PC-9 (cell line): ENCODE data around the gene HDGFL2. TPM values are rescaled to one million over a fixed set of nuclear protein-coding genes. Genes with fewer than 3 reads are reported as not detected.

ENCODE experiments used
- BruUV-seq: library from RNA; stranded (reverse); fragments of 400-500 nt; replicated peaks from 2 replicates; lab custom pipeline; 2021; lab: Mats Ljungman, UMichigan
- CTCF ChIA-PET: fragments of 300-600 bp; sonication (Branson Sonifier 250); formaldehyde crosslinking; loops from one replicate; lab custom pipeline; 2022; ENCODE audit warnings: antibody characterized with exemption; lab: Charles Lee
- POLR2A ChIA-PET: fragments of 300-600 bp; sonication (Branson Sonifier 250); formaldehyde crosslinking; loops from one replicate; lab custom pipeline; 2022; ENCODE audit warnings: antibody characterized with exemption; ENCODE audit not compliant: unreplicated experiment; lab: Charles Lee
- DNase-seq, 2 experiments: peaks; one replicate each; pipeline versions ENCODE4 v3.0.0 to v3.0.0-alpha.2; 2015 to 2022; ENCODE audit warnings: mixed read lengths in 1 of 2
- H2AFZ ChIP-seq: fragments of 200-600 bp; sonication (generic); 2 replicates; pipeline ENCODE4 v1.8.1; 2017; ENCODE audit warnings: antibody characterized with exemption
- H3F3A ChIP-seq: fragments of 200-600 bp; sonication (generic); 2 replicates; pipeline ENCODE4 v1.8.1; 2017; ENCODE audit warnings: antibody characterized with exemption, mild to moderate bottlenecking, low read depth; ENCODE audit not compliant: insufficient read depth
- H3K27ac ChIP-seq: fragments of 200-600 bp; sonication (generic); 2 replicates; pipeline ENCODE4 v1.6.1; 2016; ENCODE audit warnings: mixed run types
- H3K27me3 ChIP-seq: fragments of 200-600 bp; sonication (generic); 2 replicates; pipeline ENCODE4 v1.6.1; 2016; ENCODE audit warnings: low read depth, mixed run types; ENCODE audit not compliant: insufficient read depth
- H3K36me3 ChIP-seq: fragments of 200-600 bp; sonication (generic); 2 replicates; pipeline ENCODE4 v1.6.1; 2016; ENCODE audit warnings: low read depth, mixed run types
- H3K4me1 ChIP-seq: fragments of 200-600 bp; sonication (generic); replicated peaks from 2 replicates; pipeline ENCODE4 v1.6.1; 2016; ENCODE audit warnings: mixed run types; ENCODE audit not compliant: insufficient read depth
- H3K4me2 ChIP-seq: fragments of 200-600 bp; sonication (generic); 2 replicates; pipeline ENCODE4 v1.6.1; 2017; ENCODE audit warnings: mixed run types
- H3K4me3 ChIP-seq: fragments of 200-600 bp; sonication (generic); 2 replicates; pipeline ENCODE4 v1.6.1; 2016; ENCODE audit warnings: mixed run types
- H3K79me2 ChIP-seq: fragments of 200-600 bp; sonication (generic); 2 replicates; pipeline ENCODE4 v1.6.1; 2017; ENCODE audit warnings: low read depth, mixed run types
- H3K9me2 ChIP-seq: fragments of 200-600 bp; sonication (generic); 2 replicates; pipeline ENCODE4 v1.8.1; 2017; ENCODE audit warnings: mild to moderate bottlenecking; ENCODE audit not compliant: insufficient read depth
- H3K9me3 ChIP-seq: fragments of 200-600 bp; sonication (generic); 2 replicates; pipeline ENCODE4 v1.8.1; 2016; ENCODE audit warnings: low read depth; ENCODE audit not compliant: insufficient read depth
- H4K20me1 ChIP-seq: fragments of 200-600 bp; sonication (generic); 2 replicates; pipeline ENCODE4 v1.8.1; 2017; ENCODE audit not compliant: insufficient read depth
- EZH2 ChIP-seq: fragments of 200-600 bp; sonication (generic); IDR thresholded peaks from 2 replicates; pipeline ENCODE4 v1.8.0; 2017; ENCODE audit warnings: antibody characterized with exemption, low read depth
- intact Hi-C: fragments of 100-400 bp; cut with micrococcal nuclease; formaldehyde crosslinking; loops from one replicate; pipeline ENCODE4 v1.10.0; 2022; ENCODE audit not compliant: unreplicated experiment
- total RNA-seq: library from RNA; stranded (reverse); gene quantifications from 2 replicates; pipeline ENCODE4 v1.2.3, GENCODE V29; 2021
- TF ChIP-seq, protein P1 (sequence below): fragments of 200-600 bp; sonication (generic); conservative IDR thresholded peaks from 2 replicates; pipeline ENCODE4 v1.6.1; 2017; ENCODE audit warnings: mixed run types, antibody characterized with exemption, mild to moderate bottlenecking, moderate library complexity

The HDGFL2 gene
- total RNA-seq, 1 experiment from 2014 or later: 50.8 TPM

DNA sequence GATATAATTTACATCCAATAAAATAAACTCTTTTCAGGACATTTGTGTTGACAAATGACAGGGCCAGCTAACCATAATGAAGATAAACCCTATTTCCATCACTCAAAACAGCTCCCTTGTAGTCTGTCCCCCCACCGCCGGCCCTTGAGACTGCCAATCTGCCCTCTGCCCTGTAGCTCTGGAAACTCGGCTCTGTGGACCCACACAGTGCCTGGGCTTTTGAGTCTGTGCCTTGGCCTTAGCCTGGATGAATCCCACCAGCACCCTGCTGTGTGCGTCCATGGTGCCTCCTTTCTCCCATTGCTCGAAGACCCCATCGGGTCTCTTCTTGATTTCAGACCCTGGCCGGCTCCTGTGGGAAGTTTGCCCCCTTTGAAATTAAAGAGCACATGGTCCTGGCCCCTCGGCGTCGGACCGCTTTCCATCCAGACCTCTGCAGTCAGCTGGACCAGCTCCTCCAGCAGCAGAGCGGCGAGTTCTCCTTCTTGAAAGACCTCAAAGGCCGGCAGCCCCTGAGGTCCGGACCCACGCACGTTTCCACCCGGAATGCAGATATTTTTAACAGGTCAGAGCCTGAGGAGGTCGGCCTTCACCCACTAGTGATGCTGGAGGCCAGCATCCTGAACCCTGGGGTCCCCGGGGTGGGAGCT lies 43.6 kb upstream of the HDGFL2 start:
- no peaks in the 10 kb centered on the region for H3F3A ChIP-seq
- no peak overlapping the region for H3K4me2 ChIP-seq
- H3K27me3 ChIP-seq: no peaks in the 10 kb centered on the region
- intact Hi-C loops: no loop called here
- no peaks in the 10 kb centered on the region for H4K20me1 ChIP-seq
- H3K4me3 ChIP-seq: no peak overlapping the region
- ChIA-PET POLR2A (no interaction called here), CTCF (no interaction called here)
- no peak overlapping the region for H3K27ac ChIP-seq
- H3K4me1 ChIP-seq: no peaks in the 10 kb centered on the region
- H3K79me2 ChIP-seq: no peaks in the 10 kb centered on the region
- no peak for DNase-seq
- no peak for TF ChIP-seq EZH2
- TF ChIP-seq, protein P1, sequence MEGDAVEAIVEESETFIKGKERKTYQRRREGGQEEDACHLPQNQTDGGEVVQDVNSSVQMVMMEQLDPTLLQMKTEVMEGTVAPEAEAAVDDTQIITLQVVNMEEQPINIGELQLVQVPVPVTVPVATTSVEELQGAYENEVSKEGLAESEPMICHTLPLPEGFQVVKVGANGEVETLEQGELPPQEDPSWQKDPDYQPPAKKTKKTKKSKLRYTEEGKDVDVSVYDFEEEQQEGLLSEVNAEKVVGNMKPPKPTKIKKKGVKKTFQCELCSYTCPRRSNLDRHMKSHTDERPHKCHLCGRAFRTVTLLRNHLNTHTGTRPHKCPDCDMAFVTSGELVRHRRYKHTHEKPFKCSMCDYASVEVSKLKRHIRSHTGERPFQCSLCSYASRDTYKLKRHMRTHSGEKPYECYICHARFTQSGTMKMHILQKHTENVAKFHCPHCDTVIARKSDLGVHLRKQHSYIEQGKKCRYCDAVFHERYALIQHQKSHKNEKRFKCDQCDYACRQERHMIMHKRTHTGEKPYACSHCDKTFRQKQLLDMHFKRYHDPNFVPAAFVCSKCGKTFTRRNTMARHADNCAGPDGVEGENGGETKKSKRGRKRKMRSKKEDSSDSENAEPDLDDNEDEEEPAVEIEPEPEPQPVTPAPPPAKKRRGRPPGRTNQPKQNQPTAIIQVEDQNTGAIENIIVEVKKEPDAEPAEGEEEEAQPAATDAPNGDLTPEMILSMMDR: no peak
- no TSS peak for BruUV-seq
- no peaks in the 10 kb centered on the region for H3K36me3 ChIP-seq
- no peak overlapping the region for H2AFZ ChIP-seq
- H3K9me3 ChIP-seq: no peaks in the 10 kb centered on the region
- H3K9me2 ChIP-seq: no peaks in the 10 kb centered on the region

DNA sequence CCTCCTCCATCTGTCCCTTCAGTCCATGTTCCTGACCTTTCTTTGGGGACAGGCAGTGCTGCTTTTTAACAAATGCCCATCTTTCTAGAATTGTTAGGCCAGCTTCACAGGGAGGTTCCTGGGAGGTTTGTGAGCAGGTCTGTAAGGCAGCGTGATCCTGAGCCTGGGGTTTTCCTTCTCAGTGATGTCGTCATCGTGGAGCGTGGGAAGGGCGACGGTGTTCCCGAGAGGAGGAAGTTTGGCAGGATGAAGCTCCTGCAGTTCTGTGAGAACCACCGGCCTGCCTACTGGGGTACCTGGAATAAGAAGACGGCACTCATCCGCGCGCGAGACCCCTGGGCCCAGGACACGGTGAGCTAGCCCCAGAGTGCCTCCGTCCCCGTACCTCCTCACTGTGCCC lies 42.8 kb upstream of the HDGFL2 start:
- Histone ChIP-seq H3K4me1 (no peaks in the 10 kb centered on the region), H3K27me3 (no peaks in the 10 kb centered on the region), H4K20me1 (no peaks in the 10 kb centered on the region), H3K4me3 (no peak overlapping the region), H3K9me2 (no peaks in the 10 kb centered on the region), H3K9me3 (no peaks in the 10 kb centered on the region), H3K27ac (no peak overlapping the region), H3K36me3 (no peaks in the 10 kb centered on the region), H2AFZ (no peak overlapping the region), H3K79me2 (no peaks in the 10 kb centered on the region), H3K4me2 (no peak overlapping the region), H3F3A (no peaks in the 10 kb centered on the region)
- no peak for DNase-seq
- BruUV-seq: no TSS peak
- intact Hi-C loops: no loop called here
- ChIA-PET POLR2A (interaction anchor here (0.6 kb wide), 1 partner anchor 14 kb away, joined by 4 read pairs; no protein-coding TSS in a partner anchor), CTCF (no interaction called here)
- TF ChIP-seq EZH2: no peak
- TF ChIP-seq, protein P1: no peak

DNA sequence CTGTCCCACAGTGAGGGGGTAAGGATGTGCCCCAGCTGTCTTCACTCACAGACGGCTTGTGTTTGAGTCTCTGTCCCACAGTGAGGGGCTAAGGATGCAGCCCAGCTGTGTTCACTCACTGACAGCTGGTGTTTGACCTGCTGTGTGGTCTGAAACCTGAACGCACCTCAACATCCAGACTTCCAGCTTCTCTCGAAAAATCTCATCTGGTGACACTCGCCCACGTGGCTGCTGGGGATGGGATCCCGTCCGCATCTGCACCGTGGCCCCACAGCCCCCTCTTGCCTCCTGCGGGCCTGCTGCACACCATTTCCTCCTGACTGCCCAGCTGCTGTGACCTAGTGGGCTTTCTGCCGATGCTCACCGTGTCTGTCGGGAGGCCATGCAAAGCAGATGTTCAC lies 42.3 kb upstream of the HDGFL2 start:
- H3K9me3 ChIP-seq: no peaks in the 10 kb centered on the region
- H3K4me1 ChIP-seq: no peaks in the 10 kb centered on the region
- H2AFZ ChIP-seq: no peak overlapping the region
- no peak overlapping the region for H3K27ac ChIP-seq
- intact Hi-C loops: no loop called here
- no peaks in the 10 kb centered on the region for H3K36me3 ChIP-seq
- no TSS peak for BruUV-seq
- no peak for DNase-seq
- no peaks in the 10 kb centered on the region for H3K79me2 ChIP-seq
- ChIA-PET POLR2A (interaction anchor here (0.6 kb wide), 1 partner anchor 15 kb away, joined by 4 read pairs; no protein-coding TSS in a partner anchor), CTCF (no interaction called here)
- H3K27me3 ChIP-seq: no peaks in the 10 kb centered on the region
- H3F3A ChIP-seq: no peaks in the 10 kb centered on the region
- H3K4me2 ChIP-seq: no peak overlapping the region
- H3K4me3 ChIP-seq: no peak overlapping the region
- H4K20me1 ChIP-seq: no peaks in the 10 kb centered on the region
- TF ChIP-seq EZH2: no peak
- TF ChIP-seq, protein P1: no peak
- H3K9me2 ChIP-seq: no peaks in the 10 kb centered on the region
